K562 (cell line): Measurements from ENCODE around the gene GPN3. TPM values are rescaled to one million over a fixed set of nuclear protein-coding genes. Genes with fewer than 3 reads are reported as not detected.
A peak's percentile ranks its signal among the peaks of the same experiment; 100 is the strongest.

ENCODE experiments used
- BRD9 ChIP-seq: fragments of 450-650 bp; IDR thresholded peaks from 2 replicates; pipeline ENCODE4 v1.6.1; 2018; ENCODE audit warnings: low read depth; ENCODE audit not compliant: partially characterized antibody
- ILK ChIP-seq: fragments of 450-650 bp; IDR thresholded peaks from 2 replicates; pipeline ENCODE4 v1.6.1; 2016; ENCODE audit warnings: missing genetic modification characterization, low read depth, mild to moderate bottlenecking, missing compliant biosample characterization, moderate library complexity, borderline replicate concordance
- JUNB ChIP-seq: fragments of 450-650 bp; formaldehyde crosslinking; conservative IDR thresholded peaks from 2 replicates; pipeline ENCODE4 v1.4.0; 2020; ENCODE audit warnings: mild to moderate bottlenecking
- KHSRP ChIP-seq: fragments of 450-650 bp; IDR thresholded peaks from 2 replicates; pipeline ENCODE4 v1.6.1; 2017
- KLF1 ChIP-seq: fragments of 450-650 bp; IDR thresholded peaks from 2 replicates; pipeline ENCODE4 v1.6.1; 2016; ENCODE audit warnings: missing genetic modification characterization, missing compliant biosample characterization
- MECOM ChIP-seq: fragments of 250-450 bp; sonication (Bioruptor Pico); IDR thresholded peaks from 2 replicates; pipeline ENCODE4 v1.8.0; 2022; ENCODE audit warnings: inconsistent platforms
- NR1H2 ChIP-seq: sonication (generic); formaldehyde crosslinking; IDR thresholded peaks from 2 replicates; pipeline ENCODE4 v1.4.0; 2020; ENCODE audit warnings: mild to moderate bottlenecking, missing genetic modification reagents
- NR4A1 ChIP-seq, 2 experiments: fragments of 250-450 bp in 1 of 2; fragments of 450-650 bp in 1 of 2; sonication (Bioruptor Pico) in 1 of 2; IDR thresholded peaks; 2 replicates each; pipeline versions ENCODE4 v1.4.0 to v1.6.1; 2016 to 2020; ENCODE audit warnings: mild to moderate bottlenecking in 2 of 2, missing compliant biosample characterization in 1 of 2, missing genetic modification characterization in 1 of 2, moderate library complexity in 1 of 2
- NUFIP1 ChIP-seq: fragments of 450-650 bp; IDR thresholded peaks from 2 replicates; pipeline ENCODE4 v1.6.1; 2018; ENCODE audit not compliant: partially characterized antibody
- ZFP1 ChIP-seq: fragments of 450-650 bp; formaldehyde crosslinking; IDR thresholded peaks from 2 replicates; pipeline ENCODE4 v1.4.0; 2020; ENCODE audit warnings: mild to moderate bottlenecking, mixed read lengths
- ZNF639 ChIP-seq, 2 experiments: fragments of 200-800 bp in 1 of 2; sonication (Bioruptor generic) in 1 of 2; sonication (generic) in 1 of 2; formaldehyde crosslinking in 1 of 2; IDR thresholded peaks in 1 of 2; conservative IDR thresholded peaks in 1 of 2; 2 replicates each; pipeline versions ENCODE4 v1.5.0 to v1.6.1; 2016 to 2020; ENCODE audit warnings: missing compliant biosample characterization in 1 of 2, missing genetic modification characterization in 1 of 2, missing genetic modification reagents in 1 of 2
- ZNF644 ChIP-seq: fragments of 200-800 bp; sonication (Bioruptor generic); IDR thresholded peaks from 2 replicates; pipeline ENCODE4 v1.6.1; 2016; ENCODE audit warnings: low read depth, missing genetic modification characterization, missing compliant biosample characterization
- ZNF79 ChIP-seq: fragments of 250-450 bp; sonication (Bioruptor Pico); IDR thresholded peaks from 2 replicates; pipeline ENCODE4 v1.4.0; 2020; ENCODE audit warnings: low read depth, mild to moderate bottlenecking, moderate library complexity
- polyA plus RNA-seq, 8 experiments: library from polyadenylated mRNA; depleted of rRNA in 4 of 8; stranded (reverse) in 5 of 8; unstranded in 3 of 8; fragments of >200 nt; fragmentation: Nextera tagmentation in 2 of 8; fragmentation: Illumina TruSeq in 1 of 8; extraction: Ambion mirVana in 2 of 8; extraction: Trizol in 1 of 8; gene quantifications; 2 replicates each; pipeline versions ENCODE4 v1.2.1 to v1.2.3, GENCODE V29; 2011 to 2014; ENCODE audit warnings: inconsistent platforms in 1 of 8, missing spikeins in 1 of 8
- total RNA-seq, 7 experiments: library from RNA; depleted of rRNA in 6 of 7; stranded (reverse); fragments of >200 nt in 6 of 7; fragmentation: Illumina TruSeq in 2 of 7; extraction: Trizol in 2 of 7; gene quantifications; 2 replicates each; pipeline versions ENCODE4 v1.2.1 to v1.2.3, GENCODE V29; 2011 to 2021; ENCODE audit warnings: low replicate concordance in 1 of 7
- TF ChIP-seq, protein P1 (sequence below): sonication (generic); formaldehyde crosslinking; IDR thresholded peaks from 2 replicates; pipeline ENCODE4 v1.8.0; 2022; ENCODE audit warnings: missing genetic modification reagents, mild to moderate bottlenecking, borderline replicate concordance
- TF ChIP-seq, protein P2 (sequence below): fragments of 250-450 bp; sonication (Bioruptor Pico); IDR thresholded peaks from 2 replicates; pipeline ENCODE4 v1.5.0; 2022; ENCODE audit warnings: mild to moderate bottlenecking
- TF ChIP-seq, protein P3 (sequence below): IDR thresholded peaks from 2 replicates; pipeline ENCODE4 v1.6.1; 2014; ENCODE audit warnings: antibody characterized with exemption
- TF ChIP-seq, protein P4 (sequence below): sonication (generic); formaldehyde crosslinking; IDR thresholded peaks from 2 replicates; pipeline ENCODE4 v1.8.1; 2023; ENCODE audit warnings: mild to moderate bottlenecking, missing genetic modification reagents

GPN3 gene
- total and polyA plus RNA-seq, 9 of the 15 experiments (the other 6 are each of a cell fraction or from before 2014, with no cell fraction given) = 35.8 to 123 (median 64.2) TPM

DNA sequence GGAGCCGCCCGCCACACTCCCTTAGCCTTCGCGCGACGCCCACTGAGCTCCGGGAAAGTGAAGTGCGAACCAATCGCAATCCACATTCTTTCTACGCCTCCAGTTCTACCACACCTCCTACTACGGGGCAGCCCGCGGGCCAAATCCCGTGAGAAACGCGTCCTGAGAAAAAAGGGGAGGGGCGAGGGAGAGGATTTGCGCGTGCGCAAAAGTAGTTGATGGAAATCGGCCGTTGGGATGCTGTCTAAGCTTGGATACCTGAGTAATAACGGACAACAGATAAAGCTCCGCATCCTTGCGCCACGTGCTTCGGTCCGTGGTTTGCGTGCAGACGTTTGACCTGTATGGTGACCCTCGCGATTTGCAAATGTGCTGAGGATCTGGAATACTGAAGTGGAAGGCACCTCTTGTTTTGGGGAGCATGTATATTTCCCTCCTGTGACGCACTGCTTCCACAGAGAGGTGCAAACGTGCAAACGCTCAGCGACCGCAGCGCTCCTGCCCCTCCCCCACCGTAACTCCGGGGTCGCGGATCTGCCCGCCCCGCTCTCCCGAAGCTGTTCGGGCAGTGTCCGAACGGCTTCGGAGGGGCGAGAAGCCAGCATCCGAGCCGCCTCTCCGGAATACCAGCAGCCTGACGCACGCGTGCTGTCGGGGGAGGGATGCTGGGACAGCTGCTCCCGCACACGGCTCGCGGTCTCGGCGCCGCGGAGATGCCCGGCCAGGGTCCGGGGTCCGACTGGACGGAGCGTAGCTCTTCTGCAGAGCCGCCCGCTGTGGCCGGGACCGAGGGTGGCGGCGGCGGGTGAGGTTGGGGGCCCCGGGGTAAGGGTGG is at the start of gene GPN3, which contains the start of gene FAM216A (continued):
- TF ChIP-seq, protein P1, sequence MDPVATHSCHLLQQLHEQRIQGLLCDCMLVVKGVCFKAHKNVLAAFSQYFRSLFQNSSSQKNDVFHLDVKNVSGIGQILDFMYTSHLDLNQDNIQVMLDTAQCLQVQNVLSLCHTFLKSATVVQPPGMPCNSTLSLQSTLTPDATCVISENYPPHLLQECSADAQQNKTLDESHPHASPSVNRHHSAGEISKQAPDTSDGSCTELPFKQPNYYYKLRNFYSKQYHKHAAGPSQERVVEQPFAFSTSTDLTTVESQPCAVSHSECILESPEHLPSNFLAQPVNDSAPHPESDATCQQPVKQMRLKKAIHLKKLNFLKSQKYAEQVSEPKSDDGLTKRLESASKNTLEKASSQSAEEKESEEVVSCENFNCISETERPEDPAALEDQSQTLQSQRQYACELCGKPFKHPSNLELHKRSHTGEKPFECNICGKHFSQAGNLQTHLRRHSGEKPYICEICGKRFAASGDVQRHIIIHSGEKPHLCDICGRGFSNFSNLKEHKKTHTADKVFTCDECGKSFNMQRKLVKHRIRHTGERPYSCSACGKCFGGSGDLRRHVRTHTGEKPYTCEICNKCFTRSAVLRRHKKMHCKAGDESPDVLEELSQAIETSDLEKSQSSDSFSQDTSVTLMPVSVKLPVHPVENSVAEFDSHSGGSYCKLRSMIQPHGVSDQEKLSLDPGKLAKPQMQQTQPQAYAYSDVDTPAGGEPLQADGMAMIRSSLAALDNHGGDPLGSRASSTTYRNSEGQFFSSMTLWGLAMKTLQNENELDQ (CRISPR knock-in tag) = peak; percentile 22; the same call in 1 of the 2 replicates
- no peak for TF ChIP-seq KHSRP
- TF ChIP-seq BRD9 = peak; percentile 21
- TF ChIP-seq ILK = no peak
- TF ChIP-seq, protein P2, sequence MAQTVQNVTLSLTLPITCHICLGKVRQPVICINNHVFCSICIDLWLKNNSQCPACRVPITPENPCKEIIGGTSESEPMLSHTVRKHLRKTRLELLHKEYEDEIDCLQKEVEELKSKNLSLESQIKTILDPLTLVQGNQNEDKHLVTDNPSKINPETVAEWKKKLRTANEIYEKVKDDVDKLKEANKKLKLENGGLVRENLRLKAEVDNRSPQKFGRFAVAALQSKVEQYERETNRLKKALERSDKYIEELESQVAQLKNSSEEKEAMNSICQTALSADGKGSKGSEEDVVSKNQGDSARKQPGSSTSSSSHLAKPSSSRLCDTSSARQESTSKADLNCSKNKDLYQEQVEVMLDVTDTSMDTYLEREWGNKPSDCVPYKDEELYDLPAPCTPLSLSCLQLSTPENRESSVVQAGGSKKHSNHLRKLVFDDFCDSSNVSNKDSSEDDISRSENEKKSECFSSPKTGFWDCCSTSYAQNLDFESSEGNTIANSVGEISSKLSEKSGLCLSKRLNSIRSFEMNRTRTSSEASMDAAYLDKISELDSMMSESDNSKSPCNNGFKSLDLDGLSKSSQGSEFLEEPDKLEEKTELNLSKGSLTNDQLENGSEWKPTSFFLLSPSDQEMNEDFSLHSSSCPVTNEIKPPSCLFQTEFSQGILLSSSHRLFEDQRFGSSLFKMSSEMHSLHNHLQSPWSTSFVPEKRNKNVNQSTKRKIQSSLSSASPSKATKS (CRISPR knock-in tag) = no peak
- TF ChIP-seq, protein P3, sequence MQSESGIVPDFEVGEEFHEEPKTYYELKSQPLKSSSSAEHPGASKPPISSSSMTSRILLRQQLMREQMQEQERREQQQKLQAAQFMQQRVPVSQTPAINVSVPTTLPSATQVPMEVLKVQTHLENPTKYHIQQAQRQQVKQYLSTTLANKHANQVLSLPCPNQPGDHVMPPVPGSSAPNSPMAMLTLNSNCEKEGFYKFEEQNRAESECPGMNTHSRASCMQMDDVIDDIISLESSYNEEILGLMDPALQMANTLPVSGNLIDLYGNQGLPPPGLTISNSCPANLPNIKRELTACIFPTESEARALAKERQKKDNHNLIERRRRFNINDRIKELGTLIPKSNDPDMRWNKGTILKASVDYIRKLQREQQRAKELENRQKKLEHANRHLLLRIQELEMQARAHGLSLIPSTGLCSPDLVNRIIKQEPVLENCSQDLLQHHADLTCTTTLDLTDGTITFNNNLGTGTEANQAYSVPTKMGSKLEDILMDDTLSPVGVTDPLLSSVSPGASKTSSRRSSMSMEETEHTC = no peak
- TF ChIP-seq NR4A1 (CRISPR knock-in tag; IDR thresholded peaks at IDR 0.05) = no peak
- no peak for TF ChIP-seq NR4A1 (tag; IDR thresholded peaks at IDR 0.05)
- no peak for TF ChIP-seq ZNF79 (CRISPR knock-in tag)
- peak in 1 of 2 experiments; percentile 76; a peak in 1 of 4 replicates for TF ChIP-seq ZNF639 (CRISPR knock-in tag; conservative IDR thresholded peaks at IDR 0.05 in 1 of 2, IDR thresholded peaks at IDR 0.05 in 1 of 2)
- peak; percentile 85 for TF ChIP-seq MECOM (CRISPR knock-in tag)
- no peak for TF ChIP-seq ZFP1
- TF ChIP-seq ZNF644 (tag) = 0 out of 2 replicates have a peak, but pooled peaks have one; percentile 6
- TF ChIP-seq NUFIP1 = no peak
- TF ChIP-seq KLF1 = no peak; the same call in 1 of the 2 replicates
- 0 out of 2 replicates have a peak, but pooled peaks have one; percentile 69 for TF ChIP-seq NR1H2 (CRISPR knock-in tag)
- TF ChIP-seq, protein P4, sequence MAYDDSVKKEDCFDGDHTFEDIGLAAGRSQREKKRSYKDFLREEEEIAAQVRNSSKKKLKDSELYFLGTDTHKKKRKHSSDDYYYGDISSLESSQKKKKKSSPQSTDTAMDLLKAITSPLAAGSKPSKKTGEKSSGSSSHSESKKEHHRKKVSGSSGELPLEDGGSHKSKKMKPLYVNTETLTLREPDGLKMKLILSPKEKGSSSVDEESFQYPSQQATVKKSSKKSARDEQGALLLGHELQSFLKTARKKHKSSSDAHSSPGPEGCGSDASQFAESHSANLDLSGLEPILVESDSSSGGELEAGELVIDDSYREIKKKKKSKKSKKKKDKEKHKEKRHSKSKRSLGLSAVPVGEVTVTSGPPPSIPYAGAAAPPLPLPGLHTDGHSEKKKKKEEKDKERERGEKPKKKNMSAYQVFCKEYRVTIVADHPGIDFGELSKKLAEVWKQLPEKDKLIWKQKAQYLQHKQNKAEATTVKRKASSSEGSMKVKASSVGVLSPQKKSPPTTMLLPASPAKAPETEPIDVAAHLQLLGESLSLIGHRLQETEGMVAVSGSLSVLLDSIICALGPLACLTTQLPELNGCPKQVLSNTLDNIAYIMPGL (CRISPR knock-in tag) = peak; percentile 68
- TF ChIP-seq JUNB = no peak
